ENCODE results near the gene PKDCC. TPM values are rescaled to one million over a fixed set of nuclear protein-coding genes. Genes with fewer than 3 reads are reported as not detected.
"Not testable (repeated sequence)": the region's sequence is repeated elsewhere in the genome, so short reads cannot be mapped to it uniquely, and the experiment has no call there.

Gene PKDCC
- total and polyA plus RNA-seq, 2 donors (not counting 1 experiment from before 2014, with no cell fraction given) = 0.20 to 0.82 TPM

- H3K9me3 ChIP-seq (ENCODE audit: control extremely low read depth in 1 of 3, control insufficient read depth in 2 of 3, insufficient read depth in 1 of 3, low read length in 2 of 3); DNase-seq; H3K36me3 ChIP-seq (replicated peaks in 1 of 2; ENCODE audit: control extremely low read depth in 1 of 2, control insufficient read depth in 1 of 2, extremely low read depth in 1 of 2, insufficient read depth in 2 of 2, low read length in 1 of 2); H3K4me1 Mint-ChIP-seq; intact Hi-C loops (cut with micrococcal nuclease); H3K4me1 ChIP-seq (ENCODE audit: control insufficient read depth in 2 of 2, insufficient read depth in 2 of 2, low read length in 2 of 2); H3K4me3 ChIP-seq (ENCODE audit: control extremely low read depth in 1 of 5, extremely low read depth in 1 of 5, insufficient read depth in 1 of 5, low read depth in 2 of 5, low read length in 4 of 5); H3K27ac Mint-ChIP-seq; H3K9me3 Mint-ChIP-seq (ENCODE audit: insufficient read depth); H3K4me2 ChIP-seq (replicated peaks; ENCODE audit: low read depth, low read length, poor library complexity, severe bottlenecking); ATAC-seq (ENCODE audit: low read depth); H3K4me3 Mint-ChIP-seq; POLR2A ChIA-PET; H3K9ac ChIP-seq (ENCODE audit: low read length); CTCF ChIA-PET; H3K79me2 ChIP-seq (ENCODE audit: control insufficient read depth, insufficient read depth, low read length); H2AFZ ChIP-seq (ENCODE audit: insufficient read depth, low read depth, low read length, poor library complexity, severe bottlenecking); H4K20me1 ChIP-seq (ENCODE audit: control insufficient read depth, insufficient read depth, low read length, poor library complexity, severe bottlenecking); H3K27ac ChIP-seq (ENCODE audit: low read length in 2 of 2): not testable (repeated sequence)
- H3K27me3 Mint-ChIP-seq = peaks cover 39% of the 10 kb centered on the region
- 89% methylated on average over 2 of the region's 9 CpGs for WGBS (ENCODE audit: insufficient coverage)
- H3K27me3 ChIP-seq (replicated peaks in 1 of 4; ENCODE audit: control extremely low read depth in 1 of 4, control insufficient read depth in 3 of 4, insufficient read depth in 4 of 4, low read length in 3 of 4) = peaks cover 0 to 11% (median 0%) of the 10 kb centered on the region in 4 experiments
Measured at GRCh38 chr2:42067001-42067400, 19.2 kb downstream of the PKDCC start.

- H3K27me3 Mint-ChIP-seq = peaks cover 39% of the 10 kb centered on the region
- Histone ChIP-seq H3K79me2 (ENCODE audit: control insufficient read depth, insufficient read depth, low read length) (no peaks in the 10 kb centered on the region), H3K27me3 (replicated peaks in 1 of 4; ENCODE audit: control extremely low read depth in 1 of 4, control insufficient read depth in 3 of 4, insufficient read depth in 4 of 4, low read length in 3 of 4) (peaks cover 0 to 11% (median 0%) of the 10 kb centered on the region in 4 experiments), H3K9ac (ENCODE audit: low read length) (no peak overlapping the region), H3K9me3 (ENCODE audit: control extremely low read depth in 1 of 3, control insufficient read depth in 2 of 3, insufficient read depth in 1 of 3, low read length in 2 of 3) (no peaks in the 10 kb centered on the region), H2AFZ (ENCODE audit: insufficient read depth, low read depth, low read length, poor library complexity, severe bottlenecking) (no peak overlapping the region), H3K4me2 (replicated peaks; ENCODE audit: low read depth, low read length, poor library complexity, severe bottlenecking) (no peak overlapping the region), H3K4me1 (ENCODE audit: control insufficient read depth in 2 of 2, insufficient read depth in 2 of 2, low read length in 2 of 2) (no peaks in the 10 kb centered on the region), H3K4me3 (ENCODE audit: control extremely low read depth in 1 of 5, extremely low read depth in 1 of 5, insufficient read depth in 1 of 5, low read depth in 2 of 5, low read length in 4 of 5) (no peak overlapping the region), H4K20me1 (ENCODE audit: control insufficient read depth, insufficient read depth, low read length, poor library complexity, severe bottlenecking) (no peaks in the 10 kb centered on the region), H3K27ac (ENCODE audit: low read length in 2 of 2) (no peak overlapping the region), H3K36me3 (replicated peaks in 1 of 2; ENCODE audit: control extremely low read depth in 1 of 2, control insufficient read depth in 1 of 2, extremely low read depth in 1 of 2, insufficient read depth in 2 of 2, low read length in 1 of 2) (no peaks in the 10 kb centered on the region)
- CTCF ChIA-PET = interaction anchor here (1.5 kb wide), 1 partner anchor 27 kb away, joined by 4 read pairs; no protein-coding TSS in a partner anchor
- POLR2A ChIA-PET = no interaction called here
- 100% methylated on average over 6 of the region's 8 CpGs for WGBS (ENCODE audit: insufficient coverage)
- no peaks in the 10 kb centered on the region for H3K4me1 Mint-ChIP-seq
- no peak for DNase-seq
- no peak overlapping the region for H3K27ac Mint-ChIP-seq
- H3K4me3 Mint-ChIP-seq = no peak overlapping the region
- intact Hi-C loops (cut with micrococcal nuclease) = no loop called here
- no peak for ATAC-seq (ENCODE audit: low read depth)
- H3K9me3 Mint-ChIP-seq (ENCODE audit: insufficient read depth) = no peaks in the 10 kb centered on the region
- TF ChIP-seq CTCF (IDR thresholded peaks at IDR 0.05) (no peak), EZH2 (IDR thresholded peaks at IDR 0.05; ENCODE audit: borderline replicate concordance, insufficient read depth, low read depth, low read length, poor library complexity, severe bottlenecking) (no peak)
Measured at GRCh38 chr2:42067521-42067920, 19.7 kb downstream of the PKDCC start.
